ENCODE results near the gene ZNF223.

The ZNF223 gene

GRCh38 chr19:44003461-44004009 lies 48.3 kb upstream of the ZNF223 start:
- peak; percentile 50 for ATAC-seq
- no peak for TF ChIP-seq OSR1 (CRISPR knock-in tag; IDR thresholded peaks at IDR 0.05)
- no peak for TF ChIP-seq ZFP3 (CRISPR knock-in tag; IDR thresholded peaks at IDR 0.05)
- TF ChIP-seq, protein P1, sequence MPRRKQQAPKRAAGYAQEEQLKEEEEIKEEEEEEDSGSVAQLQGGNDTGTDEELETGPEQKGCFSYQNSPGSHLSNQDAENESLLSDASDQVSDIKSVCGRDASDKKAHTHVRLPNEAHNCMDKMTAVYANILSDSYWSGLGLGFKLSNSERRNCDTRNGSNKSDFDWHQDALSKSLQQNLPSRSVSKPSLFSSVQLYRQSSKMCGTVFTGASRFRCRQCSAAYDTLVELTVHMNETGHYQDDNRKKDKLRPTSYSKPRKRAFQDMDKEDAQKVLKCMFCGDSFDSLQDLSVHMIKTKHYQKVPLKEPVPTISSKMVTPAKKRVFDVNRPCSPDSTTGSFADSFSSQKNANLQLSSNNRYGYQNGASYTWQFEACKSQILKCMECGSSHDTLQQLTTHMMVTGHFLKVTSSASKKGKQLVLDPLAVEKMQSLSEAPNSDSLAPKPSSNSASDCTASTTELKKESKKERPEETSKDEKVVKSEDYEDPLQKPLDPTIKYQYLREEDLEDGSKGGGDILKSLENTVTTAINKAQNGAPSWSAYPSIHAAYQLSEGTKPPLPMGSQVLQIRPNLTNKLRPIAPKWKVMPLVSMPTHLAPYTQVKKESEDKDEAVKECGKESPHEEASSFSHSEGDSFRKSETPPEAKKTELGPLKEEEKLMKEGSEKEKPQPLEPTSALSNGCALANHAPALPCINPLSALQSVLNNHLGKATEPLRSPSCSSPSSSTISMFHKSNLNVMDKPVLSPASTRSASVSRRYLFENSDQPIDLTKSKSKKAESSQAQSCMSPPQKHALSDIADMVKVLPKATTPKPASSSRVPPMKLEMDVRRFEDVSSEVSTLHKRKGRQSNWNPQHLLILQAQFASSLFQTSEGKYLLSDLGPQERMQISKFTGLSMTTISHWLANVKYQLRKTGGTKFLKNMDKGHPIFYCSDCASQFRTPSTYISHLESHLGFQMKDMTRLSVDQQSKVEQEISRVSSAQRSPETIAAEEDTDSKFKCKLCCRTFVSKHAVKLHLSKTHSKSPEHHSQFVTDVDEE (CRISPR knock-in tag; IDR thresholded peaks at IDR 0.05) = no peak
- TF ChIP-seq RARB (CRISPR knock-in tag; IDR thresholded peaks at IDR 0.05) = no peak
- TF ChIP-seq TOX (CRISPR knock-in tag; IDR thresholded peaks at IDR 0.05; ENCODE audit: borderline replicate concordance) = no peak
- TF ChIP-seq PPARA (CRISPR knock-in tag; IDR thresholded peaks at IDR 0.05; ENCODE audit: borderline replicate concordance) = no peak
- TF ChIP-seq ESRRG (CRISPR knock-in tag; IDR thresholded peaks at IDR 0.05) = no peak
- no peak for TF ChIP-seq ZNF8 (CRISPR knock-in tag; IDR thresholded peaks at IDR 0.05)
- TF ChIP-seq TCF4 (CRISPR knock-in tag; IDR thresholded peaks at IDR 0.05; ENCODE audit: borderline replicate concordance) = no peak

- no peak for TF ChIP-seq CREB5 (CRISPR knock-in tag; IDR thresholded peaks at IDR 0.05; ENCODE audit: low read depth)
- no peak for TF ChIP-seq ZNF8 (CRISPR knock-in tag; IDR thresholded peaks at IDR 0.05)
- TF ChIP-seq ZC3H10 (CRISPR knock-in tag; IDR thresholded peaks at IDR 0.05) = no peak
- TF ChIP-seq ISL1 (CRISPR knock-in tag; IDR thresholded peaks at IDR 0.05) = no peak
- TF ChIP-seq, protein P2, sequence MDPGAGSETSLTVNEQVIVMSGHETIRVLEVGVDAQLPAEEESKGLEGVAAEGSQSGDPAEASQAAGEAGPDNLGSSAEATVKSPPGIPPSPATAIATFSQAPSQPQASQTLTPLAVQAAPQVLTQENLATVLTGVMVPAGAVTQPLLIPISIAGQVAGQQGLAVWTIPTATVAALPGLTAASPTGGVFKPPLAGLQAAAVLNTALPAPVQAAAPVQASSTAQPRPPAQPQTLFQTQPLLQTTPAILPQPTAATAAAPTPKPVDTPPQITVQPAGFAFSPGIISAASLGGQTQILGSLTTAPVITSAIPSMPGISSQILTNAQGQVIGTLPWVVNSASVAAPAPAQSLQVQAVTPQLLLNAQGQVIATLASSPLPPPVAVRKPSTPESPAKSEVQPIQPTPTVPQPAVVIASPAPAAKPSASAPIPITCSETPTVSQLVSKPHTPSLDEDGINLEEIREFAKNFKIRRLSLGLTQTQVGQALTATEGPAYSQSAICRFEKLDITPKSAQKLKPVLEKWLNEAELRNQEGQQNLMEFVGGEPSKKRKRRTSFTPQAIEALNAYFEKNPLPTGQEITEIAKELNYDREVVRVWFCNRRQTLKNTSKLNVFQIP (CRISPR knock-in tag; IDR thresholded peaks at IDR 0.05; ENCODE audit: borderline replicate concordance, low read depth) = no peak
- TF ChIP-seq, protein P1 (CRISPR knock-in tag; IDR thresholded peaks at IDR 0.05) = no peak
- ATAC-seq = no peak
These were observed 45.9 kb upstream of the ZNF223 start for GRCh38 chr19:44005973-44006372.

DNA sequence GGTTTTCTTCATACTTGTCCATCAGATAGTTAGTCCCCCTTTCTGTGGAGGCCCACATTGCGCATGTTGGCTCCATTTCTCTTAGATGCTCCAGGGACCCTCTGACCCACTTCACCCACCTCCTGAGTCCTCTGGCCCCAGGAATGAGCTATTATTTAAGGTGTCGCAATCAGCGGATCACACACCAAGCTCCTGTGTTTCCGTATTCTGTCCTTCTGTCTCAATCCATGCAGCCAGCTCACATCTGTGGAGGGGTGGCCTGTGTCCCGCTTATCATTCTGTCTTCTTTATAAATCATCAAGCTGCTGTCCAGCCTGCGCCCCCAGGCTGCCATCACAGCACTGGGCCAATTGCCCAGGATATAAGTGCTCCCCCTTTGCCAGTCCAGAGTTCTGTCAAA lies 44.4 kb upstream of the ZNF223 start:
- TF ChIP-seq TOX (CRISPR knock-in tag; IDR thresholded peaks at IDR 0.05; ENCODE audit: borderline replicate concordance) (no peak), ISL1 (CRISPR knock-in tag; IDR thresholded peaks at IDR 0.05) (no peak), PATZ1 (CRISPR knock-in tag; IDR thresholded peaks at IDR 0.05; ENCODE audit: borderline replicate concordance) (no peak), CSDC2 (CRISPR knock-in tag; IDR thresholded peaks at IDR 0.05) (no peak), ZFP30 (CRISPR knock-in tag; IDR thresholded peaks at IDR 0.05) (no peak), ESRRG (CRISPR knock-in tag; IDR thresholded peaks at IDR 0.05) (no peak), ZC3H10 (CRISPR knock-in tag; IDR thresholded peaks at IDR 0.05) (no peak), ZNF565 (CRISPR knock-in tag; conservative IDR thresholded peaks at IDR 0.05; ENCODE audit: low read depth) (no peak), ZNF8 (CRISPR knock-in tag; IDR thresholded peaks at IDR 0.05) (no peak), ZNF70 (CRISPR knock-in tag; IDR thresholded peaks at IDR 0.05) (no peak), CREB5 (CRISPR knock-in tag; IDR thresholded peaks at IDR 0.05; ENCODE audit: low read depth) (no peak), CSRNP3 (CRISPR knock-in tag; IDR thresholded peaks at IDR 0.05) (no peak), TCF4 (CRISPR knock-in tag; IDR thresholded peaks at IDR 0.05; ENCODE audit: borderline replicate concordance) (no peak)
- ATAC-seq = no peak

Data from SK-N-SH treated with all-trans-retinoic acid at 6 μM for 48 hours (cell line).